Testis (tissue), 3 donors: ENCODE results near the gene FAM222A. TPM values are rescaled to one million over a fixed set of nuclear protein-coding genes. Genes with fewer than 3 reads are reported as not detected.

ENCODE experiments used
- DNase-seq: peaks from one replicate; pipeline ENCODE4 v3.0.0-alpha.2; 2019
- H3K27ac ChIP-seq, 2 donors: fragments of 200-600 bp; sonication (generic); one replicate each; pipeline ENCODE4 v1.5.1; 2019
- H3K27me3 ChIP-seq: fragments of 200-600 bp; sonication (generic); one replicate; pipeline ENCODE4 v1.5.1; 2019
- H3K36me3 ChIP-seq: fragments of 200-600 bp; sonication (generic); one replicate; pipeline ENCODE4 v1.5.1; 2017; ENCODE audit warnings: low read depth; ENCODE audit errors: missing control alignments
- H3K4me1 ChIP-seq: fragments of 200-600 bp; sonication (generic); one replicate; pipeline ENCODE4 v1.5.1; 2019
- H3K4me3 ChIP-seq, 2 donors: fragments of 200-600 bp; sonication (generic); one replicate each; pipeline ENCODE4 v1.5.1; 2017 to 2019
- H3K9me3 ChIP-seq: fragments of 200-600 bp; sonication (generic); one replicate; pipeline ENCODE4 v1.5.1; 2017
- CTCF ChIP-seq, 3 experiments: fragments of 450-650 bp in 2 of 3; fragments of 200-600 bp in 1 of 3; sonication (generic) in 1 of 3; IDR thresholded peaks; one replicate each; pipeline ENCODE4 v1.5.1; 2016 to 2019; ENCODE audit warnings: antibody characterized with exemption in 3 of 3, mild to moderate bottlenecking in 2 of 3, moderate library complexity in 1 of 3
- POLR2A ChIP-seq: fragments of 450-650 bp; IDR thresholded peaks from one replicate; pipeline ENCODE4 v1.6.1; 2017; ENCODE audit warnings: antibody characterized with exemption, mild to moderate bottlenecking, moderate library complexity
- WGBS, 2 donors: methylation state at CpG; one replicate each; pipeline ENCODE4 v1.1.5; 2018; 5-methylcytosine and 5-hydroxymethylcytosine counted together
- intact Hi-C: fragments of 100-400 bp; cut with DNase I; formaldehyde crosslinking; loops from one replicate; pipeline ENCODE4 v1.15.1; 2023; ENCODE audit warnings: low total_unique reads
- polyA plus RNA-seq: library from polyadenylated mRNA; stranded (reverse); fragments of 350-450 nt; fragmentation: Illumina TruSeq; extraction: RNeasy Lipid Tissue Mini Kit (QIAGEN cat#74804); gene quantifications from one replicate; pipeline ENCODE4 v1.2.3, GENCODE V29; 2014; ENCODE audit warnings: low read depth, low replicate concordance; ENCODE audit not compliant: insufficient read depth
- total RNA-seq, 2 donors: library from RNA; depleted of rRNA; stranded (reverse); fragments of >200 nt; gene quantifications; one replicate each; pipeline ENCODE4 v1.2.3, GENCODE V29; 2016

The FAM222A gene
- total and polyA plus RNA-seq, 3 donors from 2014 or later: 34.5 to 78.6 (median 75.7) TPM

GRCh38 chr12:109682708-109683060, 30.9 kb upstream of the FAM222A start:
- 87 to 91% methylated on average over 1 of the region's 1 CpG for WGBS, 2 donors
- no peaks in the 10 kb centered on the region for H3K27me3 ChIP-seq
- no peak overlapping the region for H3K4me3 ChIP-seq
- H3K4me1 ChIP-seq: peaks cover 33% of the 10 kb centered on the region
- no peak for DNase-seq
- H3K36me3 ChIP-seq: no peaks in the 10 kb centered on the region
- intact Hi-C loops: no loop called here
- H3K9me3 ChIP-seq: no peaks in the 10 kb centered on the region
- no peak overlapping the region for H3K27ac ChIP-seq
- TF ChIP-seq CTCF (IDR thresholded peaks at IDR 0.05): no peak
- TF ChIP-seq POLR2A: no peak

- no peaks in the 10 kb centered on the region for H3K27me3 ChIP-seq
- peaks cover 33% of the 10 kb centered on the region for H3K4me1 ChIP-seq
- H3K27ac ChIP-seq: no peak overlapping the region
- intact Hi-C loops: no loop called here
- H3K36me3 ChIP-seq: no peaks in the 10 kb centered on the region
- no peak for TF ChIP-seq CTCF (IDR thresholded peaks at IDR 0.05)
- no peak for TF ChIP-seq POLR2A
- no peak for DNase-seq
- H3K4me3 ChIP-seq: no peak overlapping the region
- no peaks in the 10 kb centered on the region for H3K9me3 ChIP-seq
Observed at GRCh38 chr12:109683316-109683715, 30.3 kb upstream of the FAM222A start.

GRCh38 chr12:109685574-109686447, 27.8 kb upstream of the FAM222A start:
- Histone ChIP-seq H3K4me1 (peaks cover 19% of the 10 kb centered on the region), H3K27ac (peak overlapping the region; percentile 65 to 83), H3K36me3 (no peaks in the 10 kb centered on the region), H3K9me3 (no peaks in the 10 kb centered on the region), H3K4me3 (no peak overlapping the region), H3K27me3 (no peaks in the 10 kb centered on the region)
- no peak for TF ChIP-seq CTCF (IDR thresholded peaks at IDR 0.05)
- no peak for TF ChIP-seq POLR2A
- intact Hi-C loops: no loop called here
- WGBS, 2 donors: 33 to 53% methylated on average over 10 of the region's 10 CpGs
- DNase-seq: peak; percentile 85

- H3K4me3 ChIP-seq: no peak overlapping the region
- H3K9me3 ChIP-seq: no peaks in the 10 kb centered on the region
- peaks cover 18% of the 10 kb centered on the region for H3K4me1 ChIP-seq
- WGBS, 2 donors: 73 to 83% methylated on average over 3 to 7 of the region's 7 CpGs
- intact Hi-C loops: no loop called here
- TF ChIP-seq POLR2A: no peak
- no peak for TF ChIP-seq CTCF (IDR thresholded peaks at IDR 0.05)
- peak overlapping the region; percentile 65 to 83 for H3K27ac ChIP-seq
- H3K36me3 ChIP-seq: no peaks in the 10 kb centered on the region
- DNase-seq: no peak
- no peaks in the 10 kb centered on the region for H3K27me3 ChIP-seq
Observed at GRCh38 chr12:109686523-109686922, 27.1 kb upstream of the FAM222A start.

GRCh38 chr12:109687250-109687649, 26.4 kb upstream of the FAM222A start:
- H3K4me3 ChIP-seq: no peak overlapping the region
- DNase-seq: peak; percentile 41
- H3K4me1 ChIP-seq: peaks cover 18% of the 10 kb centered on the region
- no peaks in the 10 kb centered on the region for H3K36me3 ChIP-seq
- 73% methylated on average over 6 of the region's 6 CpGs for WGBS, 2 donors
- H3K27me3 ChIP-seq: no peaks in the 10 kb centered on the region
- intact Hi-C loops: no loop called here
- TF ChIP-seq CTCF (IDR thresholded peaks at IDR 0.05) (no peak), POLR2A (no peak)
- peak overlapping the region; percentile 65 to 83 for H3K27ac ChIP-seq
- H3K9me3 ChIP-seq: no peaks in the 10 kb centered on the region
